NT2/D1 (cell line): Measurements from ENCODE around the gene PLA2G6.
A peak's percentile ranks its signal among the peaks of the same experiment; 100 is the strongest.

ENCODE experiments used
- DNase-seq: peaks from one replicate; pipeline ENCODE4 v3.0.0-alpha.2; 2011; ENCODE audit warnings: low read depth, low spot score
- H3K27me3 ChIP-seq: 2 replicates; pipeline ENCODE4 v1.6.0; 2011; ENCODE audit warnings: mild to moderate bottlenecking; ENCODE audit not compliant: insufficient read length, insufficient read depth
- H3K36me3 ChIP-seq: 2 replicates; pipeline ENCODE4 v1.6.1; 2011; ENCODE audit warnings: mild to moderate bottlenecking, low read length, mixed read lengths; ENCODE audit not compliant: insufficient read depth, insufficient read length
- H3K4me1 ChIP-seq: 2 replicates; pipeline ENCODE4 v1.5.1; 2011; ENCODE audit not compliant: insufficient read depth, insufficient read length
- H3K4me3 ChIP-seq: 2 replicates; pipeline ENCODE4 v1.5.1; 2011; ENCODE audit warnings: low read depth; ENCODE audit not compliant: insufficient read length
- H3K9ac ChIP-seq: 2 replicates; pipeline ENCODE4 v1.6.0; 2011; ENCODE audit warnings: low read depth; ENCODE audit not compliant: insufficient read length
- H3K9me3 ChIP-seq: 2 replicates; pipeline ENCODE4 v1.5.1; 2011; ENCODE audit warnings: mild to moderate bottlenecking, low read length; ENCODE audit not compliant: insufficient read depth
- SUZ12 ChIP-seq: IDR thresholded peaks from 2 replicates; pipeline ENCODE4 v1.6.1; 2011; ENCODE audit not compliant: insufficient read length, insufficient read depth; ENCODE audit errors: extremely low read depth
- YY1 ChIP-seq: IDR thresholded peaks from 2 replicates; pipeline ENCODE4 v1.6.1; 2011; ENCODE audit not compliant: insufficient read length, insufficient read depth
- ZNF274 ChIP-seq: IDR thresholded peaks from 2 replicates; pipeline ENCODE4 v1.6.1; 2011; ENCODE audit warnings: mild to moderate bottlenecking, low read depth, low read length

PLA2G6 gene

DNA sequence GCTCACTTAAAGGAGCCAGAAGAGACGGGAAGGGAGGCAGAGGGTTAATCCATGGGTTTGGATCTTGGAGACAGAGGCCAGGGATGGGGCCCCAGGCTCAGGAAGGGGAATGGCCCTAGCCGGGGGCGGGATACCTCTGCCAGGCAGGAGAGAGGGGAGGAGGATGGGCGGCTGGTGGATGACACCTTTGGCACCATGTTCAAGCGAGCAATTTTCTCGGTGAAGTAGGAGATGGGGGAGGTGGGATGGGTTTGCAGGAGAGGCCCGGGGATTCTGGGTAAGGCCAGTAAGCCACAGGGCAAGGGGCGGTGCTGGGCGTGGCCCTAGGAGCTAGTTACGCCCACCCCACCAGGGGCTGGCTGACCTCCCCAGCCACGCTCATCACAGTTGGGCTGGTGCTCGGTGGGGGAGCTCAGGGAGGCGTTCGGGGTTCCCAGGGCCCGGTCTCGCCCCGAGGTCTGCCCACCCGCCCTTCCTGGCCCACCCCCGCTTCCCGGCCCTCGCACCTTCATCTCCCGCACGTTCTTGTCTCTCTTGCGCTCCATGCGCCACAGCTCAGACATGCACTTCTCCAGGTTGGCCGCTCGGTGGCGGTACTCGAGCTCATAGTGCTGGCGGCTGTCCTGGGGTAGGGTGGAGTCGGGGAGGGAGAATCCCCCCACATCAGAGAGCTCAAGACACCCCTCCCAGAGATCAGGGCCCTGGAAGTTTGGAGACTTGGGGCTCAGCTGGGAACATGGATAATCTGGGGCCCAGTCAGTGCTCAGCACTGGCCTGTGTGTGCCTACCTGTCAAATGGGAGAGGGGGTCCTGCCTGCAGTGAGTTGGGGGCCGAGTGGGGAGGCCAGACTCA is 83.8 kb downstream of the PLA2G6 start:
- Histone ChIP-seq H3K4me1 (peaks cover 1% of the 10 kb centered on the region), H3K36me3 (no peaks in the 10 kb centered on the region), H3K9me3 (no peaks in the 10 kb centered on the region), H3K4me3 (peak overlapping the region; percentile 21), H3K27me3 (no peaks in the 10 kb centered on the region), H3K9ac (peak overlapping the region; percentile 50)
- no peak for DNase-seq
- TF ChIP-seq ZNF274 (no peak), YY1 (no peak), SUZ12 (no peak)

DNA sequence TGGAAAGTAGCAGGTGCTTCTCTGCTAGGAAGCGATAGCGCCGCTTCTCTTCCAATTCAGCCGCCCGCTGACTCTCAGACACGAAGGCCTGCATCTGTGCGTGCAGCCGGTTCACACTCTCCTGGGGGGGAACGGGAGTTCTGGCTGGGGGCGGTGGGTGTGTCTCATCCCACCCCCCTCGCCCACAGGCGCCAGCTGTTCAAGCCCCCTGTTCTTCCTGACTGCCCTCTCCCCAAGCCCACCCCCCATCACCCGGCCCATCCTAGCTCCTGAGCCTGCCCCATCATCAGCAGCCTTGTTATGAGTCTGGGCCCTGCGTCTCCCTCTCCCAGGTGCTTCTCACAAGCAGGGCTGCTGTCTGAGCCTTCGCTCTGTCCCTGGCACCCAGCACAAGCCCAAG is 84.6 kb downstream of the PLA2G6 start:
- peaks cover 1% of the 10 kb centered on the region for H3K4me1 ChIP-seq
- H3K9me3 ChIP-seq = no peaks in the 10 kb centered on the region
- DNase-seq = no peak
- H3K27me3 ChIP-seq = no peaks in the 10 kb centered on the region
- no peak for TF ChIP-seq ZNF274
- H3K4me3 ChIP-seq = peak overlapping the region; percentile 21
- H3K9ac ChIP-seq = peak overlapping the region; percentile 50
- no peaks in the 10 kb centered on the region for H3K36me3 ChIP-seq

DNA sequence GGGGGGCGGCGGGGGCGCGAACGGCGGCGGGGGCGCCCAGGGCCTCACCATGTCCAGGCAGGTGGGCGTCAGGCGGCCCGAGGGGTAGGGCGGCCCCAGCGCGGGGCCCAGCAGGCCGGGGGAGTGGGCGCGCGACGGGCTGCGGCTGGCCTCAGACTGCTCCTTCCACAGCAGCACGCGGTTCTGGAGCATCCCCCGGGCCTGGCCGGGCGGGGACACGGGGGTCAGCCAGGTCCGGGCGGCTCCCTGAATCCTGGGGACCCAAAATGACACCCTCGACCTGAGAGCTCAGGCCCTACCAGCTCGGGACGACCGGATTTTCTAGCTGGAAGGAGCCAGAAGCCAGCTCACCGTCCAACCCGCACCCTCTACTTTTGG is 92.2 kb downstream of the PLA2G6 start:
- Histone ChIP-seq H3K9me3 (no peaks in the 10 kb centered on the region), H3K9ac (no peak overlapping the region), H3K4me3 (no peak overlapping the region), H3K4me1 (peaks cover 13% of the 10 kb centered on the region), H3K27me3 (no peaks in the 10 kb centered on the region), H3K36me3 (no peaks in the 10 kb centered on the region)
- no peak for DNase-seq
- TF ChIP-seq ZNF274 (no peak), YY1 (no peak), SUZ12 (no peak)

DNA sequence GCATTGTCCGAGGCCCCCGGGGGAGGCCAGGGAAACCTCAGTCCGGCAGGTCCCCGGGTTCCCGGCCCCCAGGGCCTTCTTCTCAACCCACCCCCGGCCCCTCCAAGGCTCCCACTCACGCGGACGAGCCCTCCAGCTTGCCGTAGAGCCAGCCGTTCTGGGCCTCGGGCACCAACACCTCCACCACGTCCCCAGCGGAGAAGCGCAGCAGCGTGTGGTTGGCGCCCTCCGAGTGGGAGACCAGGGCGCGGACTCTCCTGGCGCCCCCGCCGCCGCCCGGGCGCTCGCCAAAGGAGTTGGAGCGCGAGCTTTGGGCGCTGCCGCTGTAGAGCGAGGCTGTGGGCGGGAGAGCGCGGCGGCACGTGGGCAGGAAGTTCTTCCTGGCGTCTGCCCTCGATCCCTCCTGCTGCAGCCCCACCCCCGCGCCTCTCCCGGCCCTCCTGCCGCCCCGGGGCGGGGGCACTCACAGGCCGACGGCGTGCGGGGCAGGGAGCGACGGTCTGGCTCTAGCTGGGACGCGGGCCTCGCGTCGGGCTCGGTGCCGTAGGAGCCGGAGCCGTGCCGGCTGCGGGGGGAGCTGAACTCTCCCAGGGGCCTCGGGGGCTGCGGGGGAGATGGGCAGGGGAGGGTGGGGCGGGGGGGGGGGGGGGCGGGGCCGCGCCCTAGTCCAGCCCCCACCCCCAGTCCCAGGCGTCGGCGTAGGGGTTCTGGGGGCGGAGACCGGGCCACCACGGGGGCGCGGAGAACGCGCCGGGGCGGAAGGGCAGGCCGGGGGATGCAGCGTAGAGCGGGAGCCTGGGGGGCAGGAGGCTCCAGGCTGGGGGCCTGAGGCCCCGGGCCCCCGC is 92.8 kb downstream of the PLA2G6 start:
- DNase-seq = no peak
- H3K4me3 ChIP-seq = no peak overlapping the region
- no peaks in the 10 kb centered on the region for H3K27me3 ChIP-seq
- TF ChIP-seq SUZ12 (no peak), YY1 (no peak), ZNF274 (no peak)
- no peaks in the 10 kb centered on the region for H3K36me3 ChIP-seq
- H3K9ac ChIP-seq = no peak overlapping the region
- H3K4me1 ChIP-seq = peaks cover 15% of the 10 kb centered on the region
- no peaks in the 10 kb centered on the region for H3K9me3 ChIP-seq

DNA sequence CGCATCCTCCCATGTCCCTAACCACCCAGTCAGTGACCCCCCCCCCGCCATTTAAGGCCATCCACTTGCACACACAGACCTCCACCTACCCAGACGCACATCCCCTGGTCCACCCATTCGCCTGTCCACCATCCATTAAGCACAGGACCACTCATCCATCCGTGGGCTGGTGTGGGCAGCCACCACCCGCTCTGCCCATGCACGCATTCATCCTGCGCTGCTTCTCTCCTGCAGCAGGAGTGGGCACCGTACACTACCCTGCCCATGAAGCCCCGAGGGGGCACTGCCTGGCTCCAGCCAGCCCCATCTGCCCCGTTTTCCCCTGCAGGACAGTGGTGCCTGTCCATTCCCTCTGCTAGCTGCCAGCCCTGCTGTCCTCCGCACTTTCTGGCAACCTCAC is 93.8 kb downstream of the PLA2G6 start:
- Histone ChIP-seq H3K9ac (no peak overlapping the region), H3K27me3 (no peaks in the 10 kb centered on the region), H3K9me3 (no peaks in the 10 kb centered on the region), H3K4me1 (peaks cover 22% of the 10 kb centered on the region), H3K4me3 (no peak overlapping the region), H3K36me3 (no peaks in the 10 kb centered on the region)
- no peak for DNase-seq
- TF ChIP-seq SUZ12 (no peak), YY1 (no peak), ZNF274 (no peak)

DNA sequence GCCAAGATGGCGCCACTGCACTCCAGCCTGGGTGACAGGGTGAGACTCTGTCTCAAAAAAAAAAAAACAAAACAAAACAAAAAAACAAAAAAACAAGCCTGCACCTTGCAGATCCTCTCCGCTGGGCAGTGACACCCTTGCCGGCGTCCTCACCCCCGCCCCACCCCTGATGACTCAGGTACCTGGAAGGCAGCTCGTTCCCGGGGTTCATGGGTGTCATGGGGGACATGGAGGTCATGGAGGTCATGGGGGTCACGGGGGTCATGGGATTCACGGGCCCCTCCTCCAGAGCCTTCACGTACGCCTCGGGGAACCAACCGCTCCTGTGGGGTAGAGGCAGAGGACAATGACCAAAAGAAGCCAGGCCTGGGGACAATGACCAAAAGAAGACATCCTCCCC is 94.7 kb downstream of the PLA2G6 start:
- Histone ChIP-seq H3K4me1 (peaks cover 23% of the 10 kb centered on the region), H3K4me3 (no peak overlapping the region), H3K9me3 (no peaks in the 10 kb centered on the region), H3K27me3 (no peaks in the 10 kb centered on the region), H3K36me3 (no peaks in the 10 kb centered on the region), H3K9ac (no peak overlapping the region)
- DNase-seq = no peak
- TF ChIP-seq SUZ12 = no peak
- no peak for TF ChIP-seq YY1

DNA sequence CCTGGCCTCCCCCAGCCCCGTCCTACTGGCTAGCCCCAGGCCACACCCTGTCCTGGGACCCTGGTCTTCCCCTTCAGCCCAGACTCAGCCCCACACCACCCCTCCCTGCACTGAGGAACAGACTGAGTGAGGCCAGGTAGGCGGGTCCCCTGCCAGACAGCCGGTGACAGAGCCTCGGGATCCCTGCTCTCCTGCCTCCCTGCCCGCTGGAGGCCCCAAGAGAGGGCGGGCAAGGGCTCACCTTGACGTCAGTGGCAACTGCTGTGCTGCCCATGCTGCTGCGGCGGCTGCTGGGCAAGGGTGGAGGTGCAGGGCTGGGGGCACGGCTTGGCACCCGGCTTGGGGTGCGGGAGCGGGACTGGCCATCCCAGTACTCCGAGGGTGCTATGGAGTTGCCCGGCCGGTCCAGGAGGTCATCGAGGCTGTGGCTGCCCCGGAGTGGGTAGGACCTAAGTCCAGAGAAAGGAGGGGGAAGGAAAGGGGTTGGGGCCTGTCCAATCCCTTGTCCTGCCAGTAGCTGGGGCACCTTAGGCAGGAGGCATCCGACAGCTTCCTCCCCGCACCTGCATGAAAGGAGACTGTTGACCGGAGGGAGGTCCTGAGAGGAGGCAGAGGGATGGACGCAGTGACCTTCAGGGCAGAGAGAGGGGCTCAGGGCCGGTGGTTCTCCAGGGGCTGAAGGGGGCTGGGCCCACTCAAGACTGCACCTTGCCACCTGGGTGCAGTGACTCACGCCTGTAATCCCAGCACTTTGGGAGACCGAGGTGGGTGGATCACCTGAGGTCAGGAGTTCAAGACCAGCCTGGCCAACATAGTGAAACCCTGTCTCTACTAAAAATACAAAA is 95.4 kb downstream of the PLA2G6 start:
- TF ChIP-seq YY1 (no peak), SUZ12 (no peak), ZNF274 (no peak)
- no peak overlapping the region for H3K9ac ChIP-seq
- peaks cover 27% of the 10 kb centered on the region for H3K4me1 ChIP-seq
- no peak for DNase-seq
- no peaks in the 10 kb centered on the region for H3K9me3 ChIP-seq
- no peaks in the 10 kb centered on the region for H3K27me3 ChIP-seq
- no peak overlapping the region for H3K4me3 ChIP-seq
- H3K36me3 ChIP-seq = no peaks in the 10 kb centered on the region
